K562 (cell line): ENCODE results near the gene STOM. TPM values are rescaled to one million over a fixed set of nuclear protein-coding genes. Genes with fewer than 3 reads are reported as not detected.

Experiments
- ATAC-seq: fragments of 200-7000 bp; cut with Tn5 transposase; 3 replicates; pipeline ENCODE4 v1.9.1; 2020; ENCODE audit warnings: moderate library complexity
- BruUV-seq: library from RNA; stranded (reverse); fragments of 400-500 nt; replicated peaks from 2 replicates; lab custom pipeline; 2021; lab: Mats Ljungman, UMichigan
- CTCF ChIA-PET: fragments of 300-600 bp; formaldehyde crosslinking; extraction: SDS; loops from one replicate; lab custom pipeline; 2021; ENCODE audit warnings: low intra/inter-chr PET ratio; lab: Yijun Ruan, JAX
- POLR2A ChIA-PET: fragments of 300-600, 350-650 bp; sonication (Branson Sonifier 250); formaldehyde crosslinking; extraction: SDS; loops from one replicate; lab custom pipeline; 2021; ENCODE audit warnings: antibody characterized with exemption, inconsistent platforms; lab: Yijun Ruan, JAX
- DNase-seq, 4 experiments: peaks; one replicate each; pipeline versions ENCODE4 v3.0.0 to v3.0.0-alpha.2; 2011 to 2018; ENCODE audit warnings: low spot score in 3 of 4, mixed read lengths in 3 of 4; ENCODE audit errors: extremely low read depth in 1 of 4
- FAIRE-seq: peaks from 2 replicates; lab custom pipeline; 2011; peaks lifted over from hg19 to GRCh38; lab: Jason Lieb, UNC
- H2AFZ ChIP-seq: 2 replicates; pipeline ENCODE4 v1.6.0; 2011; ENCODE audit warnings: low read depth, low read length, control low read depth, inconsistent platforms
- H3K27ac ChIP-seq: fragments of 200-600 bp; 3 replicates; pipeline ENCODE4 v1.8.0; 2011; ENCODE audit warnings: low read depth, mild to moderate bottlenecking, control low read depth, inconsistent platforms, low read length, moderate library complexity, mixed read lengths; ENCODE audit errors: extremely low read depth
- H3K27me3 ChIP-seq, 2 experiments: fragments of 300-600 bp in 1 of 2; 2 replicates in 1 of 2; 3 replicates in 1 of 2; pipeline versions ENCODE4 v1.6.0 to v1.8.0; 2011; ENCODE audit warnings: inconsistent platforms in 2 of 2, low read length in 2 of 2, mild to moderate bottlenecking in 1 of 2, mixed read lengths in 1 of 2, moderate library complexity in 1 of 2; ENCODE audit not compliant: control insufficient read depth in 2 of 2, insufficient read depth in 2 of 2
- H3K36me3 ChIP-seq: fragments of 300-600 bp; 3 replicates; pipeline ENCODE4 v1.8.0; 2011; ENCODE audit warnings: mild to moderate bottlenecking, low read length, inconsistent platforms; ENCODE audit not compliant: control insufficient read depth, insufficient read depth
- H3K4me1 ChIP-seq, 2 experiments: fragments of 200-600 bp in 1 of 2; replicated peaks in 1 of 2; 2 replicates in 1 of 2; 3 replicates in 1 of 2; pipeline versions ENCODE4 v1.5.1 to v1.8.0; 2011; ENCODE audit warnings: inconsistent platforms in 2 of 2, low read length in 2 of 2, mild to moderate bottlenecking in 1 of 2, mixed read lengths in 1 of 2, moderate library complexity in 1 of 2; ENCODE audit not compliant: control insufficient read depth in 2 of 2, insufficient read depth in 2 of 2
- H3K4me2 ChIP-seq: 2 replicates; pipeline ENCODE4 v1.6.1; 2011; ENCODE audit warnings: low read length, control low read depth, inconsistent platforms, mixed read lengths; ENCODE audit not compliant: insufficient read depth
- H3K4me3 ChIP-seq: fragments of 200-600 bp; sonication (generic), shearing (Covaris generic); 2 replicates; pipeline ENCODE4 v1.5.1; 2016; ENCODE audit warnings: control low read depth, inconsistent platforms
- H3K79me2 ChIP-seq: fragments of 200-600 bp; 3 replicates; pipeline ENCODE4 v1.8.0; 2011; ENCODE audit warnings: low read length, inconsistent platforms; ENCODE audit not compliant: control insufficient read depth, insufficient read depth
- H3K9ac ChIP-seq, 2 experiments: 2 replicates each; pipeline versions ENCODE4 v1.6.0 to v1.6.1; 2011; ENCODE audit warnings: low read depth in 2 of 2, low read length in 2 of 2, control low read depth in 1 of 2, inconsistent platforms in 1 of 2, mild to moderate bottlenecking in 1 of 2, mixed read lengths in 1 of 2; ENCODE audit not compliant: insufficient read depth in 1 of 2
- H3K9me1 ChIP-seq: one replicate; pipeline ENCODE4 v1.6.0; 2011; ENCODE audit warnings: inconsistent platforms, mild to moderate bottlenecking, low read length, moderate library complexity; ENCODE audit not compliant: control insufficient read depth, insufficient read depth
- H3K9me3 ChIP-seq: replicated peaks from 2 replicates; pipeline ENCODE4 v1.5.1; 2011; ENCODE audit warnings: low read depth, low read length, inconsistent platforms; ENCODE audit not compliant: control insufficient read depth, insufficient read depth
- H4K20me1 ChIP-seq: replicated peaks from 2 replicates; pipeline ENCODE4 v1.6.1; 2011; ENCODE audit warnings: low read length, inconsistent platforms, mixed read lengths; ENCODE audit not compliant: control insufficient read depth, insufficient read depth
- BDP1 ChIP-seq: IDR thresholded peaks from 3 replicates; pipeline ENCODE4 v1.6.1; 2011; ENCODE audit not compliant: insufficient read length, insufficient read depth
- DDX20 ChIP-seq: fragments of 450-650 bp; IDR thresholded peaks from 2 replicates; pipeline ENCODE4 v1.6.1; 2016; ENCODE audit warnings: missing genetic modification characterization, low read depth, mild to moderate bottlenecking, missing compliant biosample characterization, moderate library complexity
- SMAD2 ChIP-seq: fragments of 150-350 bp; IDR thresholded peaks from 2 replicates; pipeline ENCODE4 v1.6.1; 2014; ENCODE audit warnings: low read depth, mild to moderate bottlenecking, low read length
- TEAD4 ChIP-seq, 2 experiments: sonication (generic) in 1 of 2; formaldehyde crosslinking in 1 of 2; IDR thresholded peaks; 2 replicates each; pipeline versions ENCODE4 v1.6.1 to v1.8.0; 2012 to 2022; ENCODE audit warnings: borderline replicate concordance in 1 of 2, inconsistent platforms in 1 of 2, low read length in 1 of 2, mild to moderate bottlenecking in 1 of 2, missing genetic modification reagents in 1 of 2
- ZFPM2 ChIP-seq: fragments of 250-450 bp; sonication (Bioruptor Pico); IDR thresholded peaks from 2 replicates; pipeline ENCODE4 v1.5.1; 2022; ENCODE audit warnings: mild to moderate bottlenecking
- ZNF133 ChIP-seq: fragments of 250-450 bp; sonication (Bioruptor Pico); IDR thresholded peaks from 2 replicates; pipeline ENCODE4 v1.4.0; 2020; ENCODE audit warnings: mild to moderate bottlenecking
- ZNF140 ChIP-seq: fragments of 250-450 bp; sonication (Bioruptor Pico); IDR thresholded peaks from 2 replicates; pipeline ENCODE4 v1.8.0; 2021; ENCODE audit warnings: moderate library complexity, mild to moderate bottlenecking, inconsistent platforms
- WGBS: fragments of 100-300 bp; shearing (Covaris generic); methylation state at CpG from one replicate; pipeline ENCODE4 v1.1.6; 2016; ENCODE audit warnings: low coverage, mixed read lengths; ENCODE audit not compliant: insufficient coverage; ENCODE audit errors: missing lambda C conversion rate; 5-methylcytosine and 5-hydroxymethylcytosine counted together
- in situ Hi-C: fragments of 300-500 bp; cut with MboI; formaldehyde crosslinking; loops from 4 replicates; pipeline ENCODE4 v1.15.0; 2018; ENCODE audit warnings: inconsistent platforms, mixed read lengths
- intact Hi-C: fragments of 100-400 bp; cut with micrococcal nuclease; formaldehyde crosslinking; loops from 2 replicates; pipeline ENCODE4 v1.14.2; 2022
- polyA plus RNA-seq, 8 experiments: library from polyadenylated mRNA; depleted of rRNA in 4 of 8; stranded (reverse) in 5 of 8; unstranded in 3 of 8; fragments of >200 nt; fragmentation: Nextera tagmentation in 2 of 8; fragmentation: Illumina TruSeq in 1 of 8; extraction: Ambion mirVana in 2 of 8; extraction: Trizol in 1 of 8; gene quantifications; 2 replicates each; pipeline versions ENCODE4 v1.2.1 to v1.2.3, GENCODE V29; 2011 to 2014; ENCODE audit warnings: inconsistent platforms in 1 of 8, missing spikeins in 1 of 8
- total RNA-seq, 7 experiments: library from RNA; depleted of rRNA in 6 of 7; stranded (reverse); fragments of >200 nt in 6 of 7; fragmentation: Illumina TruSeq in 2 of 7; extraction: Trizol in 2 of 7; gene quantifications; 2 replicates each; pipeline versions ENCODE4 v1.2.1 to v1.2.3, GENCODE V29; 2011 to 2021; ENCODE audit warnings: low replicate concordance in 1 of 7
- TF ChIP-seq, protein P1 (sequence below): IDR thresholded peaks from 3 replicates; pipeline ENCODE4 v1.6.1; 2011; ENCODE audit warnings: borderline replicate concordance, mild to moderate bottlenecking, moderate library complexity; ENCODE audit not compliant: insufficient read length; ENCODE audit errors: extremely low read depth

STOM gene
- total and polyA plus RNA-seq, 9 of the 15 experiments (the other 6 are each of a cell fraction or from before 2014, with no cell fraction given) = 23.2 to 140 (median 43.9) TPM

DNA sequence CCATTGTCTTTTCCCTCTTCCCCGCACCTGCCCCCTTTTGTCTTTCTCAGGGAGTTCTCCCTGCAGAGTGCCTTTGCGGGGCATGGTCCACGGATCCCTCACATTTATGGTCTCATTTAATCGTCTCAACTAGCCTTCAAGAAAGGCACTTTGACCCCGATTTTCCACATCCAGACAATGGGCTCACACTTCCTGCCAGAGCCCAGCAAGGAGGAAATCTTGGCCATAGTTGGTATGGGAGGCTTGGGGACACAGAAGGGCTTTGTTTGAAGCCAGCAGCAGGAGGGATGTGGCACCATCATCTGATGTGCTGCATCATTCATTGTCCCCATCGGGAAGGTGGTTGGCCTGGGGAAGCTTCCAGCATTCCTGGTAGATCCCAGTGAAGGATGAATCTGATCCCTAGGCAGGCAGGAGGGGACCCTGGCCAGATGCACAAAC, 77.2 kb downstream of the STOM start:
- no peak for FAIRE-seq

DNA sequence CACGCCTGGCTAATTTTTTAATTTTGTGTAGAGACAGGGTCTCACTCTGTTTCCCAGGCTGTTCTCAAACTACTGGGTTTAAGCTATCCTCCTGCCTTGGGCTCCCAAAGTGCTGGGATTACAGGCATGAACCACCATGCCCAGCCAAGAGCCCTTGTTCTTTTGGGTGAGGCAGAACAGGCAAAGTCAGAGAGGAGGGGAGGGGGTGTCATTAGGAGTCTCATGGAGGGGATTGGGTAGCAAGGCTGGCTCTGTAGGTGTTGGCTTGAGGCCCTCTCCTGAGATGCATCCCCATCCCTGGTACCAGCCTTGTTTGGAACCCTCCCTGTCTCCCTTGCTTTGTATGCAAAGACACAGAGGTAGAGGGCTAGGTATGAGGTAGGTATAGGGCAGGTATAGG, 78.0 kb downstream of the STOM start:
- in situ Hi-C loops = no loop called here
- Histone ChIP-seq H3K9ac (no peak overlapping the region; a peak in 1 of 4 replicates), H3K27me3 (no peaks in the 10 kb centered on the region), H3K36me3 (no peaks in the 10 kb centered on the region; the same call in 2 of the 3 replicates), H2AFZ (no peak overlapping the region), H3K9me3 (no peaks in the 10 kb centered on the region), H3K27ac (no peak overlapping the region), H4K20me1 (no peaks in the 10 kb centered on the region), H3K4me3 (no peak overlapping the region), H3K4me2 (no peak overlapping the region), H3K79me2 (no peaks in the 10 kb centered on the region), H3K4me1 (peaks cover 30 to 39% of the 10 kb centered on the region in 2 experiments), H3K9me1 (peaks cover 6% of the 10 kb centered on the region)
- BruUV-seq = no TSS peak
- CTCF ChIA-PET = no interaction called here
- FAIRE-seq (no peak), DNase-seq (no peak), ATAC-seq (no peak)
- WGBS = 87% methylated on average over 1 of the region's 1 CpG
- no peak for TF ChIP-seq BDP1
- TF ChIP-seq ZNF133 (CRISPR knock-in tag) = no peak
- TF ChIP-seq, protein P1, sequence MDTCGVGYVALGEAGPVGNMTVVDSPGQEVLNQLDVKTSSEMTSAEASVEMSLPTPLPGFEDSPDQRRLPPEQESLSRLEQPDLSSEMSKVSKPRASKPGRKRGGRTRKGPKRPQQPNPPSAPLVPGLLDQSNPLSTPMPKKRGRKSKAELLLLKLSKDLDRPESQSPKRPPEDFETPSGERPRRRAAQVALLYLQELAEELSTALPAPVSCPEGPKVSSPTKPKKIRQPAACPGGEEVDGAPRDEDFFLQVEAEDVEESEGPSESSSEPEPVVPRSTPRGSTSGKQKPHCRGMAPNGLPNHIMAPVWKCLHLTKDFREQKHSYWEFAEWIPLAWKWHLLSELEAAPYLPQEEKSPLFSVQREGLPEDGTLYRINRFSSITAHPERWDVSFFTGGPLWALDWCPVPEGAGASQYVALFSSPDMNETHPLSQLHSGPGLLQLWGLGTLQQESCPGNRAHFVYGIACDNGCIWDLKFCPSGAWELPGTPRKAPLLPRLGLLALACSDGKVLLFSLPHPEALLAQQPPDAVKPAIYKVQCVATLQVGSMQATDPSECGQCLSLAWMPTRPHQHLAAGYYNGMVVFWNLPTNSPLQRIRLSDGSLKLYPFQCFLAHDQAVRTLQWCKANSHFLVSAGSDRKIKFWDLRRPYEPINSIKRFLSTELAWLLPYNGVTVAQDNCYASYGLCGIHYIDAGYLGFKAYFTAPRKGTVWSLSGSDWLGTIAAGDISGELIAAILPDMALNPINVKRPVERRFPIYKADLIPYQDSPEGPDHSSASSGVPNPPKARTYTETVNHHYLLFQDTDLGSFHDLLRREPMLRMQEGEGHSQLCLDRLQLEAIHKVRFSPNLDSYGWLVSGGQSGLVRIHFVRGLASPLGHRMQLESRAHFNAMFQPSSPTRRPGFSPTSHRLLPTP = no peak
- TF ChIP-seq TEAD4 (IDR thresholded peaks at IDR 0.05; ENCODE audit: low read length) = no peak
- TF ChIP-seq TEAD4 (CRISPR knock-in tag; IDR thresholded peaks at IDR 0.05; ENCODE audit: borderline replicate concordance) = no peak
- no peak for TF ChIP-seq SMAD2
- no peak for TF ChIP-seq ZFPM2
- intact Hi-C loops = no loop called here
- POLR2A ChIA-PET = no interaction called here

More for the DNA sequence above, 77.2 kb downstream of the STOM start:
- Histone ChIP-seq H3K79me2 (no peaks in the 10 kb centered on the region), H3K9me1 (peaks cover 6% of the 10 kb centered on the region), H2AFZ (no peak overlapping the region), H3K9ac (no peak overlapping the region), H3K9me3 (no peaks in the 10 kb centered on the region), H3K4me2 (no peak overlapping the region), H3K4me3 (no peak overlapping the region), H3K27me3 (no peaks in the 10 kb centered on the region), H3K27ac (no peak overlapping the region), H4K20me1 (no peaks in the 10 kb centered on the region), H3K4me1 (peaks cover 23 to 34% of the 10 kb centered on the region in 2 experiments), H3K36me3 (no peaks in the 10 kb centered on the region; the same call in 2 of the 3 replicates)
- intact Hi-C loops = no loop called here
- no peak for TF ChIP-seq ZNF140 (CRISPR knock-in tag)
- no peak for TF ChIP-seq DDX20 (tag)
- DNase-seq = no peak
- ATAC-seq = no peak
- CTCF ChIA-PET = no interaction called here
- BruUV-seq = no TSS peak
- in situ Hi-C loops = no loop called here
- WGBS = 32% methylated on average over 6 of the region's 6 CpGs
- POLR2A ChIA-PET = no interaction called here
